WTC11 (cell line): Measurements from ENCODE around the gene NUDT22. TPM values are rescaled to one million over a fixed set of nuclear protein-coding genes. Genes with fewer than 3 reads are reported as not detected.
A peak's percentile ranks its signal among the peaks of the same experiment; 100 is the strongest.

Experiments
- ATAC-seq: fragments of 200-7000 bp; cut with Tn5 transposase; 2 replicates; pipeline ENCODE4 v1.10.0; 2021; ENCODE audit warnings: mild to moderate bottlenecking, moderate library complexity
- CTCF ChIA-PET: fragments of 300-600 bp; sonication (Branson Sonifier 250); formaldehyde crosslinking; loops from one replicate; lab custom pipeline; 2021; ENCODE audit warnings: antibody characterized with exemption; lab: Charles Lee
- POLR2A ChIA-PET: fragments of 350-600 bp; sonication (Branson Sonifier 250); formaldehyde crosslinking; loops from one replicate; lab custom pipeline; 2021; ENCODE audit warnings: antibody characterized with exemption; lab: Charles Lee
- DNase-seq: peaks from one replicate; pipeline ENCODE4 v3.0.0; 2021; ENCODE audit warnings: low spot score
- H3K27ac Mint-ChIP-seq: 2 replicates; pipeline ENCODE4 v1.8.0; 2021; ENCODE audit warnings: mixed read lengths
- H3K27me3 Mint-ChIP-seq: 2 replicates; pipeline ENCODE4 v1.8.0; 2021; ENCODE audit warnings: low read depth, mild to moderate bottlenecking, moderate library complexity, mixed read lengths
- H3K36me3 Mint-ChIP-seq: 2 replicates; pipeline ENCODE4 v1.8.0; 2021; ENCODE audit warnings: mixed read lengths
- H3K4me1 Mint-ChIP-seq: 2 replicates; pipeline ENCODE4 v1.8.0; 2022; ENCODE audit warnings: mixed read lengths
- H3K4me3 Mint-ChIP-seq: 2 replicates; pipeline ENCODE4 v1.8.0; 2021; ENCODE audit warnings: mild to moderate bottlenecking, moderate library complexity, mixed read lengths
- H3K9me3 Mint-ChIP-seq: 2 replicates; pipeline ENCODE4 v1.8.0; 2021; ENCODE audit warnings: mixed read lengths
- CTCF ChIP-seq: fragments of 200-600 bp; IDR thresholded peaks from 2 replicates; pipeline ENCODE4 v1.8.0; 2022; ENCODE audit warnings: antibody characterized with exemption
- FOXP1 ChIP-seq: sonication (generic); formaldehyde crosslinking; IDR thresholded peaks from 2 replicates; pipeline ENCODE4 v1.8.0; 2022; ENCODE audit warnings: missing genetic modification reagents, mild to moderate bottlenecking, moderate library complexity, borderline replicate concordance
- IRF2 ChIP-seq: sonication (generic); formaldehyde crosslinking; IDR thresholded peaks from 2 replicates; pipeline ENCODE4 v1.8.0; 2022; ENCODE audit warnings: low read depth, missing genetic modification reagents, borderline replicate concordance
- MAX ChIP-seq: sonication (generic); formaldehyde crosslinking; IDR thresholded peaks from 2 replicates; pipeline ENCODE4 v1.8.0; 2022; ENCODE audit warnings: mild to moderate bottlenecking, missing genetic modification reagents
- NFATC4 ChIP-seq: fragments of 250-450 bp; sonication (Bioruptor Pico); IDR thresholded peaks from 2 replicates; pipeline ENCODE4 v1.9.0; 2021; ENCODE audit warnings: mild to moderate bottlenecking
- NR3C1 ChIP-seq: sonication (generic); formaldehyde crosslinking; conservative IDR thresholded peaks from 2 replicates; pipeline ENCODE4 v1.8.1; 2023; ENCODE audit warnings: low read depth, mild to moderate bottlenecking, missing genetic modification reagents
- RORB ChIP-seq: fragments of 250-450 bp; sonication (Bioruptor Pico); IDR thresholded peaks from 2 replicates; pipeline ENCODE4 v1.9.0; 2021; ENCODE audit warnings: mild to moderate bottlenecking
- SOX15 ChIP-seq: fragments of 250-450 bp; sonication (Bioruptor Pico); IDR thresholded peaks from 2 replicates; pipeline ENCODE4 v1.9.0; 2021; ENCODE audit warnings: mild to moderate bottlenecking
- TEAD4 ChIP-seq: sonication (generic); formaldehyde crosslinking; IDR thresholded peaks from 2 replicates; pipeline ENCODE4 v1.8.0; 2022; ENCODE audit warnings: mild to moderate bottlenecking, missing genetic modification reagents
- USF1 ChIP-seq: sonication (generic); formaldehyde crosslinking; IDR thresholded peaks from 2 replicates; pipeline ENCODE4 v1.8.0; 2022; ENCODE audit warnings: mild to moderate bottlenecking, missing genetic modification reagents
- USF2 ChIP-seq: sonication (generic); formaldehyde crosslinking; IDR thresholded peaks from 2 replicates; pipeline ENCODE4 v1.8.1; 2023; ENCODE audit warnings: mild to moderate bottlenecking, missing genetic modification reagents, moderate library complexity
- ZBTB43 ChIP-seq: sonication (generic); formaldehyde crosslinking; IDR thresholded peaks from 2 replicates; pipeline ENCODE4 v1.8.1; 2023; ENCODE audit warnings: mild to moderate bottlenecking, missing genetic modification reagents
- ZNF281 ChIP-seq: sonication (generic); formaldehyde crosslinking; IDR thresholded peaks from 2 replicates; pipeline ENCODE4 v1.8.0; 2023; ENCODE audit warnings: mild to moderate bottlenecking, missing genetic modification reagents
- ZNF423 ChIP-seq: fragments of 250-450 bp; sonication (Bioruptor Pico); IDR thresholded peaks from 2 replicates; pipeline ENCODE4 v2.1.2; 2022; ENCODE audit warnings: mild to moderate bottlenecking, moderate library complexity
- ZNF425 ChIP-seq: fragments of 250-450 bp; sonication (Bioruptor Pico); conservative IDR thresholded peaks from 2 replicates; pipeline ENCODE4 v1.9.0; 2021; ENCODE audit warnings: mild to moderate bottlenecking
- ZNF532 ChIP-seq: fragments of 250-450 bp; sonication (Bioruptor Pico); IDR thresholded peaks from 2 replicates; pipeline ENCODE4 v1.9.0; 2021; ENCODE audit warnings: mild to moderate bottlenecking, borderline replicate concordance
- total RNA-seq: library from RNA; stranded (reverse); gene quantifications from 3 replicates; pipeline ENCODE4 v1.2.3, GENCODE V29; 2021

Gene NUDT22
- total RNA-seq, 1 experiment from 2014 or later, result 64.4 TPM

- Mint-ChIP-seq H3K4me3 (peak overlapping the region; percentile 36), H3K36me3 (peaks cover 22% of the 10 kb centered on the region), H3K4me1 (peaks cover 34% of the 10 kb centered on the region), H3K27me3 (no peaks in the 10 kb centered on the region; the same call in 1 of the 2 replicates), H3K9me3 (no peaks in the 10 kb centered on the region), H3K27ac (peak overlapping the region; percentile 84)
- TF ChIP-seq MAX, result peak; percentile 81
- peak; percentile 97 for TF ChIP-seq USF2 (CRISPR knock-in tag)
- peak; percentile 97 for TF ChIP-seq USF1 (CRISPR knock-in tag)
- TF ChIP-seq FOXP1, result no peak
- TF ChIP-seq ZNF281, result no peak
- ChIA-PET CTCF (interaction anchor here (0.8 to 1.6 kb wide), 8 partner anchors 23 to 214 kb away, joined by 3 to 12 read pairs (median 4); partner anchors contain the start of gene PLCB3), POLR2A (interaction anchor here (0.6 to 1.3 kb wide), 3 partner anchors 15 to 210 kb away, joined by 3 to 7 read pairs (median 3); no protein-coding TSS in a partner anchor)
- ATAC-seq, result peak; percentile 7
- peak; percentile 70 for DNase-seq
These were observed 44.3 kb upstream of the NUDT22 start for GRCh38 chr11:64181506-64182411.

GRCh38 chr11:64183890-64184289 lies 42.2 kb upstream of the NUDT22 start:
- H3K9me3 Mint-ChIP-seq, result no peaks in the 10 kb centered on the region
- peaks cover 20% of the 10 kb centered on the region for H3K36me3 Mint-ChIP-seq
- H3K27ac Mint-ChIP-seq, result no peak overlapping the region
- POLR2A ChIA-PET, result interaction anchor here (0.6 to 2.3 kb wide), 2 partner anchors 133 to 913 kb away, joined by 6 to 7 read pairs; partner anchors contain the start of genes PRDX5 and TRMT112
- peak overlapping the region; percentile 93; the same call in 1 of the 2 replicates for H3K4me3 Mint-ChIP-seq
- DNase-seq (no peak), ATAC-seq (no peak)
- no peaks in the 10 kb centered on the region for H3K27me3 Mint-ChIP-seq
- CTCF ChIA-PET, result interaction anchor here (0.6 to 3.1 kb wide), 6 partner anchors 21 to 183 kb away, joined by 3 to 23 read pairs (median 10); partner anchors contain the start of gene FKBP2
- peaks cover 36% of the 10 kb centered on the region for H3K4me1 Mint-ChIP-seq
- no peak for TF ChIP-seq ZNF423 (CRISPR knock-in tag)
- no peak for TF ChIP-seq IRF2 (CRISPR knock-in tag)
- TF ChIP-seq CTCF, result no peak
- TF ChIP-seq NFATC4 (CRISPR knock-in tag), result no peak
- TF ChIP-seq ZNF425 (CRISPR knock-in tag), result no peak
- TF ChIP-seq ZBTB43 (CRISPR knock-in tag), result no peak
- no peak for TF ChIP-seq SOX15 (CRISPR knock-in tag)
- TF ChIP-seq TEAD4 (CRISPR knock-in tag), result no peak
- no peak for TF ChIP-seq ZNF532 (CRISPR knock-in tag)
- no peak for TF ChIP-seq RORB (CRISPR knock-in tag)
- TF ChIP-seq NR3C1, result no peak
